ENCODE results near the gene HAAO. TPM values are rescaled to one million over a fixed set of nuclear protein-coding genes. Genes with fewer than 3 reads are reported as not detected.

The HAAO gene
- polyA plus RNA-seq, 2 donors = 3.0 to 6.9 TPM

GRCh38 chr2:42795275-42795674, 2.9 kb upstream of the HAAO start:
- WGBS, 2 donors = 83 to 87% methylated on average over 6 of the region's 6 CpGs
- no peaks in the 10 kb centered on the region for H3K9me3 ChIP-seq (ENCODE audit: control insufficient read depth in 2 of 2, insufficient read depth in 1 of 2, low read depth in 1 of 2, low read length in 1 of 2)
- H3K4me1 ChIP-seq (ENCODE audit: control insufficient read depth in 2 of 2, insufficient read depth in 2 of 2, low read length in 1 of 2) = peaks cover 3 to 10% of the 10 kb centered on the region in 2 donors
- H3K27ac ChIP-seq (ENCODE audit: low read depth in 2 of 2, low read length in 1 of 2) = no peak overlapping the region
- H3K27me3 ChIP-seq (ENCODE audit: control insufficient read depth in 1 of 2, insufficient read depth in 2 of 2, low read length in 2 of 2) = no peaks in the 10 kb centered on the region
- no peak overlapping the region for H3K4me3 ChIP-seq (ENCODE audit: low read depth in 1 of 2, low read length in 2 of 2)
- H3K36me3 ChIP-seq (ENCODE audit: control insufficient read depth in 2 of 2, insufficient read depth in 2 of 2, low read length in 1 of 2) = no peaks in the 10 kb centered on the region

- H3K27ac ChIP-seq (ENCODE audit: low read depth in 2 of 2, low read length in 1 of 2) = no peak overlapping the region
- H3K4me1 ChIP-seq (ENCODE audit: control insufficient read depth in 2 of 2, insufficient read depth in 2 of 2, low read length in 1 of 2) = peaks cover 3 to 10% of the 10 kb centered on the region in 2 donors
- H3K36me3 ChIP-seq (ENCODE audit: control insufficient read depth in 2 of 2, insufficient read depth in 2 of 2, low read length in 1 of 2) = no peaks in the 10 kb centered on the region
- WGBS, 2 donors = 70 to 71% methylated on average over 8 of the region's 8 CpGs
- no peaks in the 10 kb centered on the region for H3K27me3 ChIP-seq (ENCODE audit: control insufficient read depth in 1 of 2, insufficient read depth in 2 of 2, low read length in 2 of 2)
- H3K4me3 ChIP-seq (ENCODE audit: low read depth in 1 of 2, low read length in 2 of 2) = no peak overlapping the region
- no peaks in the 10 kb centered on the region for H3K9me3 ChIP-seq (ENCODE audit: control insufficient read depth in 2 of 2, insufficient read depth in 1 of 2, low read depth in 1 of 2, low read length in 1 of 2)
These were observed 2.1 kb upstream of the HAAO start for GRCh38 chr2:42794271-42795046.

GRCh38 chr2:42793334-42794270, 1.2 kb upstream of the HAAO start:
- H3K36me3 ChIP-seq (ENCODE audit: control insufficient read depth in 2 of 2, insufficient read depth in 2 of 2, low read length in 1 of 2) = no peaks in the 10 kb centered on the region
- H3K4me3 ChIP-seq (ENCODE audit: low read depth in 1 of 2, low read length in 2 of 2) = peak overlapping the region; percentile 56 to 64
- no peaks in the 10 kb centered on the region for H3K9me3 ChIP-seq (ENCODE audit: control insufficient read depth in 2 of 2, insufficient read depth in 1 of 2, low read depth in 1 of 2, low read length in 1 of 2)
- peak overlapping the region; percentile 71 to 83 for H3K27ac ChIP-seq (ENCODE audit: low read depth in 2 of 2, low read length in 1 of 2)
- peaks cover 3 to 10% of the 10 kb centered on the region in 2 donors for H3K4me1 ChIP-seq (ENCODE audit: control insufficient read depth in 2 of 2, insufficient read depth in 2 of 2, low read length in 1 of 2)
- no peaks in the 10 kb centered on the region for H3K27me3 ChIP-seq (ENCODE audit: control insufficient read depth in 1 of 2, insufficient read depth in 2 of 2, low read length in 2 of 2)
- 24 to 32% methylated on average over 22 of the region's 22 CpGs for WGBS, 2 donors

GRCh38 chr2:42792087-42792582, 248 bp downstream of the HAAO start:
- H3K4me3 ChIP-seq (ENCODE audit: low read depth in 1 of 2, low read length in 2 of 2) = peak overlapping the region; percentile 56 to 64
- no peaks in the 10 kb centered on the region for H3K27me3 ChIP-seq (ENCODE audit: control insufficient read depth in 1 of 2, insufficient read depth in 2 of 2, low read length in 2 of 2)
- 6% methylated on average over 9 to 18 of the region's 18 CpGs for WGBS, 2 donors
- H3K27ac ChIP-seq (ENCODE audit: low read depth in 2 of 2, low read length in 1 of 2) = peak overlapping the region; percentile 71 to 83
- H3K9me3 ChIP-seq (ENCODE audit: control insufficient read depth in 2 of 2, insufficient read depth in 1 of 2, low read depth in 1 of 2, low read length in 1 of 2) = no peaks in the 10 kb centered on the region
- H3K36me3 ChIP-seq (ENCODE audit: control insufficient read depth in 2 of 2, insufficient read depth in 2 of 2, low read length in 1 of 2) = no peaks in the 10 kb centered on the region
- peaks cover 3 to 10% of the 10 kb centered on the region in 2 donors for H3K4me1 ChIP-seq (ENCODE audit: control insufficient read depth in 2 of 2, insufficient read depth in 2 of 2, low read length in 1 of 2)

GRCh38 chr2:42791606-42792005, 777 bp downstream of the HAAO start:
- H3K9me3 ChIP-seq (ENCODE audit: control insufficient read depth in 2 of 2, insufficient read depth in 1 of 2, low read depth in 1 of 2, low read length in 1 of 2) = no peaks in the 10 kb centered on the region
- H3K4me3 ChIP-seq (ENCODE audit: low read depth in 1 of 2, low read length in 2 of 2) = no peak overlapping the region
- H3K36me3 ChIP-seq (ENCODE audit: control insufficient read depth in 2 of 2, insufficient read depth in 2 of 2, low read length in 1 of 2) = no peaks in the 10 kb centered on the region
- no peaks in the 10 kb centered on the region for H3K27me3 ChIP-seq (ENCODE audit: control insufficient read depth in 1 of 2, insufficient read depth in 2 of 2, low read length in 2 of 2)
- WGBS, 2 donors = 70 to 79% methylated on average over 4 of the region's 4 CpGs
- peaks cover 3 to 12% of the 10 kb centered on the region in 2 donors for H3K4me1 ChIP-seq (ENCODE audit: control insufficient read depth in 2 of 2, insufficient read depth in 2 of 2, low read length in 1 of 2)
- H3K27ac ChIP-seq (ENCODE audit: low read depth in 2 of 2, low read length in 1 of 2) = peak overlapping the region in 1 of 2 donors; percentile 71

- H3K9me3 ChIP-seq (ENCODE audit: control insufficient read depth in 2 of 2, insufficient read depth in 1 of 2, low read depth in 1 of 2, low read length in 1 of 2) = no peaks in the 10 kb centered on the region
- no peak overlapping the region for H3K4me3 ChIP-seq (ENCODE audit: low read depth in 1 of 2, low read length in 2 of 2)
- peaks cover 3 to 10% of the 10 kb centered on the region in 2 donors for H3K4me1 ChIP-seq (ENCODE audit: control insufficient read depth in 2 of 2, insufficient read depth in 2 of 2, low read length in 1 of 2)
- 94 to 100% methylated on average over 2 of the region's 2 CpGs for WGBS, 2 donors
- no peaks in the 10 kb centered on the region for H3K27me3 ChIP-seq (ENCODE audit: control insufficient read depth in 1 of 2, insufficient read depth in 2 of 2, low read length in 2 of 2)
- no peaks in the 10 kb centered on the region for H3K36me3 ChIP-seq (ENCODE audit: control insufficient read depth in 2 of 2, insufficient read depth in 2 of 2, low read length in 1 of 2)
- no peak overlapping the region for H3K27ac ChIP-seq (ENCODE audit: low read depth in 2 of 2, low read length in 1 of 2)
These were observed 2.6 kb downstream of the HAAO start for GRCh38 chr2:42789751-42790150.

- Histone ChIP-seq H3K27ac (ENCODE audit: low read depth in 2 of 2, low read length in 1 of 2) (no peak overlapping the region), H3K36me3 (ENCODE audit: control insufficient read depth in 2 of 2, insufficient read depth in 2 of 2, low read length in 1 of 2) (no peaks in the 10 kb centered on the region), H3K4me3 (ENCODE audit: low read depth in 1 of 2, low read length in 2 of 2) (no peak overlapping the region), H3K9me3 (ENCODE audit: control insufficient read depth in 2 of 2, insufficient read depth in 1 of 2, low read depth in 1 of 2, low read length in 1 of 2) (no peaks in the 10 kb centered on the region), H3K4me1 (ENCODE audit: control insufficient read depth in 2 of 2, insufficient read depth in 2 of 2, low read length in 1 of 2) (peaks cover 0 to 10% of the 10 kb centered on the region in 2 donors), H3K27me3 (ENCODE audit: control insufficient read depth in 1 of 2, insufficient read depth in 2 of 2, low read length in 2 of 2) (no peaks in the 10 kb centered on the region)
- WGBS, 2 donors = 57 to 66% methylated on average over 4 of the region's 4 CpGs
These were observed 3.5 kb downstream of the HAAO start for GRCh38 chr2:42788882-42789281.

GRCh38 chr2:42788478-42788793, 3.9 kb downstream of the HAAO start:
- H3K4me1 ChIP-seq (ENCODE audit: control insufficient read depth in 2 of 2, insufficient read depth in 2 of 2, low read length in 1 of 2) = peaks cover 0 to 10% of the 10 kb centered on the region in 2 donors
- H3K27me3 ChIP-seq (ENCODE audit: control insufficient read depth in 1 of 2, insufficient read depth in 2 of 2, low read length in 2 of 2) = no peaks in the 10 kb centered on the region
- no peak overlapping the region for H3K27ac ChIP-seq (ENCODE audit: low read depth in 2 of 2, low read length in 1 of 2)
- 73 to 84% methylated on average over 9 of the region's 9 CpGs for WGBS, 2 donors
- H3K9me3 ChIP-seq (ENCODE audit: control insufficient read depth in 2 of 2, insufficient read depth in 1 of 2, low read depth in 1 of 2, low read length in 1 of 2) = no peaks in the 10 kb centered on the region
- no peak overlapping the region for H3K4me3 ChIP-seq (ENCODE audit: low read depth in 1 of 2, low read length in 2 of 2)
- H3K36me3 ChIP-seq (ENCODE audit: control insufficient read depth in 2 of 2, insufficient read depth in 2 of 2, low read length in 1 of 2) = no peaks in the 10 kb centered on the region

GRCh38 chr2:42787788-42788477, 4.5 kb downstream of the HAAO start:
- Histone ChIP-seq H3K36me3 (ENCODE audit: control insufficient read depth in 2 of 2, insufficient read depth in 2 of 2, low read length in 1 of 2) (no peaks in the 10 kb centered on the region), H3K27ac (ENCODE audit: low read depth in 2 of 2, low read length in 1 of 2) (no peak overlapping the region), H3K27me3 (ENCODE audit: control insufficient read depth in 1 of 2, insufficient read depth in 2 of 2, low read length in 2 of 2) (no peaks in the 10 kb centered on the region), H3K9me3 (ENCODE audit: control insufficient read depth in 2 of 2, insufficient read depth in 1 of 2, low read depth in 1 of 2, low read length in 1 of 2) (no peaks in the 10 kb centered on the region), H3K4me1 (ENCODE audit: control insufficient read depth in 2 of 2, insufficient read depth in 2 of 2, low read length in 1 of 2) (peaks cover 0 to 10% of the 10 kb centered on the region in 2 donors), H3K4me3 (ENCODE audit: low read depth in 1 of 2, low read length in 2 of 2) (no peak overlapping the region)
- 72 to 80% methylated on average over 12 of the region's 12 CpGs for WGBS, 2 donors

Measured in esophagus (tissue), 2 donors.